ENCODE data around the gene EPHA2.
"Not testable (repeated sequence)": the region's sequence is repeated elsewhere in the genome, so short reads cannot be mapped to it uniquely, and the experiment has no call there.

The EPHA2 gene

DNA sequence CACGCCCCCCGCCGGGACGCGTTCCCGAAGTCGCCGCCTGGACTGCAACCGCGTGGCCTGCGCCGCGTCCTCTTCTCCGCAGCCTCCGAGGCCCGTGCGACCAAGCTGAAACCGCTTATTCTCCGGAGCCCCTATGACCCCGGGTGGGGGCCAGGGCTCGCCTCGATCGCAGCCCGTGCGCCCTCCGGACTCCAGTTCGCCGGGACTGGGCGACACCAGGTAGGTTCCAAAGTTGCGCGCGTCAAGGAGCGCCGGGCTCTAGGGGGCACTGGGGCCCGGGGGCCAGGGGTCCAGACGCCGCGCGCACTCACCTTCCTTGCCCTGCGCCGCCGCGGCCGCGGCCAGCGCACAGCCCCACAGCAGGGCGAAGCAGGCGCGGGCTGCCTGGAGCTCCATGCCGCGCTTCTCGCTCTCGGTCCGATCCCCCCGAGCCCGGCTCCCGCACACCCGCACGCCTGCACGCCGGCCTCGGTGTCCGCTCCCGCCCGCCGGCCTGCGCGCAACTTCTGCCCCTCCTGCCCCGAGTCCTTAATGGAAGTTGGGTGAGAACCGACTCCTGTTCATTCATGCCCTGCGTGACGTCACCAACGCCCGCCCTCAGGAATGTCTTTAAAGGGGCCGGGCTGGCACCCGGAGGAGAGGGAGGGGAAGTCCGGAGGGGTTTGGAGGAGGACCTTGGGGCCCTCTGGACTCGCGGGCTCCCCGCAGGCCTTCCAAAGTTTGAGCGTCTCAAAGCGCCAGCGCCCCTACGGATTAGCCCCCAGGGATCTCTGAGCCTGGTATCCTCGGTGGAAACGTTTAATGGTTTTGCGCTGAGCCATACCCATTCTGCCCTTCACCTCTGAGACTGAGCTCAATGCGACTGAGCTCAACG, at the start of gene EPHA2:
Gene EPHA2 (minus strand): TSS at position 533 of the 874 bp plus-strand sequence. CDS start 137 bp downstream, at position 396.
- peak; percentile 68 for DNase-seq

DNA sequence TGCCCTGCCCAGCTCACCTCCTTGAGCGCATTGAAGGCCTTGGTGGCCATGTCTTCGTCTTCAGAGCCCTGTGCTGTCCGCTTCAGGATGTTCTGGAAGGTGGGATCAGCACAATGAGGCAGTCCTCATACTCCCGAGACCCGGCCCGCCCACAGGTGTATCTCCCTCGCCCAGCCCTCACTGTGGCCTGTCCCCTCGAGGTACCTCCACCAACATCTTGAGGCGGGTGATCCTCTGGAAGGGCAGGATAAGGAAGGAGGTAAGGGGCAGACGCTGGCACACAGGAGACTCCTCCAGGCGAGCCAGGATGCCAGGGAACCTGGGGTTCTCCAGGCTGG, 49.4 kb upstream of the EPHA2 start:
- no peak for DNase-seq

DNA sequence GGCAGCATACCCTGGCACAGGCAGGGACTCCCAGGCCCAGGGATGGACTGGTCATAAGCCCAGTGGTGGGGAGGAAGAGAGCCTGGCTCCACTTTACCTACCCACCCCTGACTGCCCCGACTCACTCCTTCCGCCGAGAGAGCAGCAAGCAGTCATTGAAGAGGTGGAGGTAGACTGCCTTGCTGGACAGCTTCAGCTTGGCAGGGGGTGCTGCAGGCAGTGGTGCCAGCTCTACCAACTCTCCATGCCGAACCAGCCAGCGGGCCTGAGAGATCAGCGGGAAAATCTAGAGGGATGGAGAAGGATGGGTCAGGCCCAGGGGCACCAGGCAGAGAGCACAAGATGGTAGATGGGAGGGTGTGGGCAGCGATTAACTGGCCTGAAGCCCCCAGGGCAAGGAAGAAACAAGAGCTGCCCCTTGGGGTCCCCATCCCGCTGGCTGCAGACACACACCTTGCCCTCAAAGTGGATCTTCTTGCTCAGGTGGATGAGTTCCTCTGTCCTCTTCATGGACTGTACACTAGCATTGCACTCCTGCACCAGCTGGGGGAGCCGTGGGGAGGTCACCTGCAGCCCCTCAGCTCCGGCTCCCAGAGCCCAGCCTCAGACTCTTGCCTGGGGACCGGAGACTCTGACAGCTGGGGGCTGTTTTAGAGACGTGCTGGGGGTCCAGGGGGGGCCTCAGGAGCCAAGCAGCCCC, 48.9 kb upstream of the EPHA2 start:
- no peak for DNase-seq

DNA sequence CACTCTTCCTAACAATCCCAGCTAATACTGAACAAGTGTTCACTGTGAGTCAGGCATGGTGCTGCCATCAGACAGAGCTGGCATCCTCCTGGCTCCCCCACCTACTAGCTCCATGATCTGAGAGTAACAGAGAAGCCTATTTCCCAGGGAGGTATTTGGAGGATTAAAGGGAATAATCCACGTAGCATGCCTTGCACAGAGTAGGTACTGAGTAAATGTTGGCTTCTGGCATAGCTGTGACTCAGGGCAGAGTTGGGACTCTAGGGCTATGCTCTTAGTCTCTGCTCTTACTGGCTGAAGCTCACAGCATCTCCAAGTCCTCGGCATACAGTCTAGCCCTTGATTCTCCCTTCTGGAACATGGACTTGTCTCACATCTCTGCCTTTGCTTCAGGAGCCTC, 48.3 kb upstream of the EPHA2 start:
- DNase-seq, result no peak

DNA sequence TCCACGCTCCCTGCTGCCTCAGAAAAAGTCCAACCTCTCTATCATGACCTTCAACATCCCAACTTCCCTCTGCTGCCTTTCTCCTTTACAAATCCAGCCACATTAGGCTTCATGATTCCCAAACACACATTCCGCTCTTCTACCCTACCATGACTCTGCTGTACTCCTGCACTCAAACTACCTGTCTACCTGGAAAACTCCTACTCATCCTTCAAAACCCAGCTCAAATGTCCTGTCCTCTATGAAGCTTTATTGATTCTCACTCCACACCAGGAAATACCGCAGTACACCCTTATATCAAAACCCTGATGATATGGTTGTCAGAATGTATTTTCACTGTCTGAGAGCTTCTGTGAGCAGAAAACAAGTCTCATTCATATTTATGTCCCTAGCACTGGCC, 47.7 kb upstream of the EPHA2 start:
- DNase-seq, result no peak

DNA sequence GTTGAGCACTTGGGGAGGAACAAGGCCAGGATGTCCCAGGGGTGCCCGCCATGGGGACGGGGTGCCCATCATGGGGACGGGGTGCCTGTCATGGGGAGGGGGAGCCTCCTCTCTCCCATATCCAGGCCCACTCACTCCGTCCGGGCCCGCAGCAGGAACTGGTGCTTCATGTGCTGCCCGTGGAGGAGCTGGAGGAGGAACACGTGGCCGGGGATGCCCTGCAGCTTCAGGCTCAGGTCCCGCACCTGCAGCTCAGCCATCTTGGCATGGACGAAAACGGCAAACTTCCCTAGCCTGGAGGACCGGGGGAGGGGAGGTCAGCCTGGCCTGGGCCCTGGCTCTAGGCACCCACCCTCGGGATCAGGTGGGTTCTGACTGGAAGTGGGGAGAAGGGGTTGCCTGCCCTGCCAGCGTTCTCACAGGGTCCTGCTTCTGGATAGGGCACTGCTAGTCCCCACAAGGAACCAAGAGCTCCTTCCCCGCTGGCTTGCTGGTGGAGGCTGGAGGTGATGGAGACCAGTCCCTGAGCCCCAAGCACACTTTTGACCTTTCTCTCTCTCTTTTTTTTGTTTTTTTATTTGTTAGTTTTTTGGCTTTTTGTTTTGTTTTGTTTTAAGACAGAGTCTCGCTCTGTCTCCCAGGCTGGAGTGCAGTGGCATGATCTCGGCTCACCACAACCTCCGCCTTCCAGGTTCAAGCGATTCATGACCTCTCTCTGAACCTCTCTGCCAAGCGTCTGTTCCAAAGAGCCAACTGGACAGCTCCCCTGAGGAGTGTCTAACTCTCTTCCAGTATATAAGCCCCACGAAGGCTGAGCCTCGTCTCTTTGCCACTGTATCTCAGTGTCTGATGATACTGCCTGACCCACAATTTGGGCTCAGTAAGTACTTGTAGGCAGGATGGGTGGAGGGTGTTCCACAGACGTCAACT, 46.7 kb upstream of the EPHA2 start:
- no peak for DNase-seq

DNA sequence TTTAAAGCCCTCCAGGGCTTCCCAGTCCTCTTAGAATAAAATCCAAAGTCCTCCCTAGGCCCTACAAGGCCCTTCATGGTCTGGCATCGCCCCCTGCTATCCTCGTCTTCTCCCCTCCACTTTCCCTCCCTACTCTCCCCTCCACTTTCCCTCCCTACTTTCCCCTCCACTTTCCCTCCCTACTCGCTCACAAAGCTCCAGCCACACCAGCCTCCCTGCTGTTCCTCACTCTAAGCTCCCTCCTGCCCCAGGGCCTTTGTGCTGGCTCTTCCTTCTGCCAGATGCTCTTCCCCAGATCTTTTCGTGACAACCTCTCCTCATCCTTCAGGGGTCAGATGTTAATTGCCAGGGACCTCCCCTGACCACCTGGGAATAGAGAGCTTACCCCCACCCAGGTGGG, 43.8 kb upstream of the EPHA2 start:
- DNase-seq, result no peak

DNA sequence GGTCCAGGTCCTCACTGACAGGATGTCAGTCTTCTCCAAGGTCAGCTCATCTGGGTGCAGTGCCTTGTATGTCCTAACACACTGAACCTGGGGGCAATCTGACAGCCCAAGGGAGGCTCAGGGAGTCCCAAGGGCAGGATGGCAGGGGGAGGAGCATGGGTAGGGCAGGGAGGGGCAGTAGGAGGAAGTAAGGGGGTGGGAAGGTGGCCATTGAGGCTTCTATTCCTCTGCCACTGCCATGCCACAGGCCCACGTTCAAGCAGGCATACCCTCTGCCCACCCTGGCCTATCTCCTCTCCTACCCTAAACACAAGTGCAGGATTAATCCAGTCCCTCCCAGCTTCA, 43.3 kb upstream of the EPHA2 start:
- no peak for DNase-seq

DNA sequence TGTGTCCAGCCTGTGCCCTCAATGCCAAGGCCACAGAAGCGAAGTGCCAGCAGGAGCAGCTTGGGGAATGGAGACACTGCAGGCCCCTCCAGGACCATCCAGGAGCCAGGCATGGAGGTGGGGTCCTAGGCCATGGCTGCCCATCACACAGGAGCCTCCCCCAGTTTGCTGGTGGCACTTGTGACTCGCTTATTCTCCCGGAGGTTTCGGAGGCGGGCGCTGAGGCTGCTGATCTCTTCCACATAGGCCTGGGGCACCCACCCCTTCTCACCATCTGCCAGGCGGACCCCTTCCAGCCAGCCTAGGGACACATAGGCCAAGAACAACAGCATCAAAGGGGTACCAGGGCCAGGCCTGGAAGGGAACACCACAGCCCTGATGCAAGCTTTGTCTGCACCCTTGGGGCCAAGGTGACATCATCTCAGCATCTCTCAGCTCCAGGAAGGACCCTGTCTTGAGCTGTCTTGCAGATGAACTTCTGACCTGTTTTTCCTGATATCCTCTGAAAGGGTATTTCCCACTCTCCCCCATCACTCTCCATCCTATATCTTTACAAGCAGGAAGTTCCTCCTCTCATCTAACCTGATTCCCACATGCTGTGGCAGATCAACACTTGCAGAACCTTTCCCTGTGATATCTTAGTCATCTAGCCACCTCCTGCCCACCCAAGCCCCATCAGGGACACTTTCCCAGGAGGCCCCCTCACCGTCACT, 42.7 kb upstream of the EPHA2 start:
- DNase-seq, result no peak

DNA sequence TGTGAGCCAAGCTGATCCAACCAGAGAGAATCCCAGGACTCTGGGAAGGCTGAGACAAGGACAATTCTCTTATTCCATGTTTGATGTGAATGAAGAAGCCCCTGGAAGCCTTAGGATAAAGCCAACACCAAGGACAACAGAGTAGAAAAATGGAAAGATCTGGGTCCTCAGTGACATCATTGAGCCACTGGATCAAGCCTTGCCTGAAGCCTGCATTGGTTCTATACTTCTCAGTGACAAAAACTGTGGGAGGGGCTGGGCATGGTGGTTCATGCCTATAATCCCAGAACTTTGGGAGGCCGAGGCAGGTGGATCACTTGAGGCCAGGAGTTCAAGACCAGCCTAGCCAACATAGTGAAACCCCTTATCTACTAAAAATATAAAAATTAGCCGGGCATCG, 41.0 kb upstream of the EPHA2 start:
- no peak for DNase-seq

DNA sequence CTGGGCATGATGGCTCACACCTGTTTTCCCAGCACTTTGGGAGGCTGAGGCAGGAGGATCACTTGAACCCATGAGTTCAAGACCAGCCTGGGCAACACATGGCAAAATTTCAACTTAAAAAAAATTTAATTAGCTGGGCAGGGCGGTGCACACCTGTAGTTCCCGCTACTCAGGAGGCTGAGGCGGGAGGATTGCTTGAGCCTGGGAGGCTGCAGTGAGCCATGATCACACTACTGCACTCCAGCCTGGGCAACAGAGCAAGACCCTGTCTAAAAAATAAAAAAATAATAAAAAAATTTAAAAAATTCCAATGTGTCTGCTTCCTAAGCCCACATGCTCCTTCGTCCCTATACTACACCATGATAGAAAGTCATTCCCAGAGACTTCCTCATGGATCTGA, 40.3 kb upstream of the EPHA2 start:
- DNase-seq, result not testable (repeated sequence)

DNA sequence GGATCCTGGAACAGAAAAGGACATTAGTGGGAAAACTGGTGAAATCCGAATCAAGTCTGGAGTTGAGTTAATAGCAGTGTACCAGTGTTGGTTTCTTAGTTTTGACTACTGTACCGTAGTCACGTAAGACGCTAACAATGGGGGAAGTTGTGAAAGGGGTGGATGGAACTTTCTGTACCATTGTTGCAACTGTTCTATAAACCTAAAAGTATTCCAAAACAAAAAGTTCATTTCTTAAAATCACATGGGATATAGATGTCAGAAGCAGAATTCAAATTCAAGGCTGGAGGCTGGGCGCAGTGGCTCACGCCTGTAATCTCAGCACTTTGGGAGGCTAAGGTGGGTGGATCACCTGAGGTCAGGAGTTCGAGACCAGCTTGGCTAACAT, 39.6 kb upstream of the EPHA2 start:
- DNase-seq, result no peak

DNA sequence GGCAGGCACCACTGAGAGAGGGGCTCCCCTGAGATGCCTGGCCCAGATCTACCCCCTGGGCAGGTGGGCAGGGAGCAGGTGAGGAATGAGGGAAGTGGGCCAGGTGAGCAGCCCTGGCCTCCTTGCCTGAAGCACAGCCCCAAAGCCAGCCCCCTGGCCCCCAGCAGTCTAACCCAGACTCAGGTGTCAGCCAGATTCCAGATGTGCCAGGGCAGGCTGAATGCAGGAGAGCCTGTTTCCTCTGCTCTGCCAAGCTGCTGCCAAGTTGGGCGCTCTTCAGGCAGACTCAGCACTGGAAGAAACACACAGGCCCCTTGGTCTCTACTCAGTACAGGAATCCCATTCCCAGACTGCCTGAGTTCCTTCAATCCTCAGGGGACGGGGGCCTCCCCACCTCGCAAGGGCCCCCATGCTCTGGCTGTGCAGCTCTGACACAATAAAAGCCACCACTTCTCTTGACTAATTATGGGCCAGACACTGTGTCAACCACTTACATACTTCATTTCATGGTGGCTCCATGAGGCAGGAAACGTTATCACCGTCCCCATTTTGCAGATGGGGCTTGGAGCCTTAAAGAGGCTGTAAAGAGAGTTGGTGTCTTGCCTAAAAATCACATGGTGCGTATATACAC, 36.2 kb upstream of the EPHA2 start:
- DNase-seq, result no peak

DNA sequence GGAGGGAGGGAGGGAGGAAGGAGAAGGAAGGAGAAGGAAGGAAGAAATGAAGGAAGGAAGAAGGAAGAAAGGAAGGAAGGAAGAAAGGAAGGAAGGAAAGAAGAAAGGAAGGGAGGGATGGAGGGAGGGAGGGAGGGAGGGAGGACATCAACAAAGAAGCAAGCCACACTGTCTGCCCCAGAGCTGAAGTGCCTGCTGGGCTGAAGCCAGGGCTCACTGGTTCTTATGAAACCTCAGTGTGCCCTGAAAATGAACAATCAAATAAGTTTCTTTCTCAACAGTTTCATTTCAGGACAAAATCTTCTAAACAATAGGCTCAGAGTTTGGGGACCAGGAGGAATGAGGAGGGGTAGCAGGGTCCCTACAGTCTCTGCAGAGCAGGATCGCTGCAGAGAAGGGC, 35.4 kb upstream of the EPHA2 start:
- no peak for DNase-seq

DNA sequence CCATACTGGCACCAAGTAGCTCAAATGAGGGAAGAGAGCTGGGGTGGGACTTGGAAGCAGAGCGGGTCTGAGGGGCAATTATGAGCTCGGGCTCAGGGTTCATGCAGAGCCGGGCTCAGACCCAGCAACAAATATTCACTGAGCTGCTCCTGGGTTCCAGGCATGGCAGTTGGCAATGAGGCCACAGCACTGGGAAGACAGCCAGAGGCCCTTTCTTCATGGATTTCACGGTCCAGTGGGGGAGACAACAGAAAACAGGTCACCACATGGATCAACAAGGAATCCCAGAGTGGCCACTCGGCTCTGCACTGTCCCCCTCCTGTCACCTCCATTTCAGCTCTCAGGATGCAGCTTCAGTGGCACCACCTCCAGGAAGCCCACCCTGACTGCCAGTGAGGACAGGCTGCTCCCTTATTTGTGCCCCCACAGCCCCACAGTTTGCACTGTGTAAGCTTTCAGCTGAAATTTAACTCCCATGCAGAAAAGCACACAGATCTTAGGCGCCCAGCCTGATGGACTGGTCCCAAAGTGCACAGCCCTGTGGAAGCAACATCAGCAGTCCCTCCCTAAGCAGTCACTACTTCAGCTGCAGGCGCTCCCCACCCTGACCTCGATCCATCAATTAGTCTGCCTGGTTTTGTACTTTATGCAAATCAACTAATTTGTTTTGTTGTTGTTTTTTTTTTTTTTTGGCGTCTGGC, 34.2 kb upstream of the EPHA2 start:
- no peak for DNase-seq

DNA sequence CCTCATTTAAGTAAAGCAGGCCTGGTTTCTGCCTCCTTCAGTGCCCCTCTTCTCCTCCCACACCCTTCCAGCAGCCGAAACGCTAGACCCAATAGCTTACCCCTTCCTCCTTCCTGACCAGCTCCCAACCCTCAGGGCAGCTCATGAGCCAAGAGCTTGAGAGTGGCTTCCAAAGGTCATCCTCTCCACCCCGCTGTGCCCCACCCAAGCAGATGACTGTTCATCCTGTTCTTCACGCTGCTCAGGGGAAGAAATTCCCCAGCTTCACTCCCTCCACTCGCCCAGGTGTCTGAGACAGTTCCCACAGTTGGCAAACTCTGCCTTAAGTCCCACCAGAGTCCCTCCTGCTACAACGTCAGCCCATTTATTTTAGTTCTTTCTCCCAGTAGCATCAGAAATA, 33.1 kb upstream of the EPHA2 start:
- no peak for DNase-seq

DNA sequence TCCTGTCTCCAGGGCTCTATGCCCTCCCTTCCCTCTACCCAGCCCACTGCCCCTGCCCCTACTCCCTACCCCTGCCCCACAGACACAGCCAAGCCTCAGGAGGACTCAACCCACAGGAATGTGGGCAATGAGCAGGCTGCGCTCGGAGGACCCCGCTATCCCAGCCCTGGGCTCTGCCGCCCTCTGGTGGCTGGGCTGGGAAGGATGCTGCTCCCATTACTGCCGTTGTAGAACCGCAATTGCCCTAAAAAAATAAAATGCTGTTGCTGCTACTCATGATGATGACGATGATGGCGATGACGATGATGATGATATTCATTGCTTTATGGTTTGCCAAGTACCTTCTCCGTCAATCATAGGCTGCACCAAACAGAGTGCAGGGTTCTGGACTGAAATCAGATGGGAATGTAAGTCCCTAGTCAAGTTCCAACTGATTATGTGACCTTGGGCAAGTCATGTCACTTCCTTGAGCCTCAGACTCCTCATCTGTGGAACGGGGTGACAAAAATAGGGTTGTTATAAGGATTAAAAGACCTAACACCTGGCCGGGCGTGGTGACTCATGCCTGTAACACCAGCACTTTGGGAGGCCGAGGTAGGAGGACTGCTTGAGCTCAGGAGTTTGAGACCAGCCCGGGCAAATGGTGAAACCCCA, 32.0 kb upstream of the EPHA2 start:
- DNase-seq, result peak; percentile 66

DNA sequence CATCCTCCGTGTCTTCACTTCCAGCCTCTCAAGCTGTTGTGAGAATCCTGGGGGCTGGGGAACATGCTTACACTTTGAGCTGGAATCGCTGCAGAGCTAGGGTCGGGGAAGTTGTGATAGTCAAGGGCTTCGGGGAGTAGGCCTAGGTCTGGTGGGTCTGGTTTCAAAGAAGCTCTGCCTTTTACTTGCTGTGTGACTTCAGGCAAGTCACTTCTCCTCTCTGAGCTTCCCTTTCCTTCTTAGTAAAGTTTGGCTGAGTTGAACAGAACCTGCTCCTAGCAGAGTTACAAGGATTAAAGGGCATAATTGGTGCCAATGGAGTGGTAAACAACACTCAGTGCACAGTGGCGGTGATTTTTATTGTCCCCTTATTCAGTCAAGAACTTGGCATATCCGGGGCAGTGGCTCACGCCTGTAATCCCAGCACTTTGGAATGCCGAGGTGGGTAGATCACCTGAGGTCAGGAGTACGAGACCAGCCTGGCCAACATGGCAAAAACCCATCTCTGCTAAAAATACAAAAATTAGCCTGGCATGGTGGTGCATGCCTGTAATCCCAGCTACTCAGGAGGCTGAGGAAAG, 30.9 kb upstream of the EPHA2 start:
- DNase-seq, result no peak

DNA sequence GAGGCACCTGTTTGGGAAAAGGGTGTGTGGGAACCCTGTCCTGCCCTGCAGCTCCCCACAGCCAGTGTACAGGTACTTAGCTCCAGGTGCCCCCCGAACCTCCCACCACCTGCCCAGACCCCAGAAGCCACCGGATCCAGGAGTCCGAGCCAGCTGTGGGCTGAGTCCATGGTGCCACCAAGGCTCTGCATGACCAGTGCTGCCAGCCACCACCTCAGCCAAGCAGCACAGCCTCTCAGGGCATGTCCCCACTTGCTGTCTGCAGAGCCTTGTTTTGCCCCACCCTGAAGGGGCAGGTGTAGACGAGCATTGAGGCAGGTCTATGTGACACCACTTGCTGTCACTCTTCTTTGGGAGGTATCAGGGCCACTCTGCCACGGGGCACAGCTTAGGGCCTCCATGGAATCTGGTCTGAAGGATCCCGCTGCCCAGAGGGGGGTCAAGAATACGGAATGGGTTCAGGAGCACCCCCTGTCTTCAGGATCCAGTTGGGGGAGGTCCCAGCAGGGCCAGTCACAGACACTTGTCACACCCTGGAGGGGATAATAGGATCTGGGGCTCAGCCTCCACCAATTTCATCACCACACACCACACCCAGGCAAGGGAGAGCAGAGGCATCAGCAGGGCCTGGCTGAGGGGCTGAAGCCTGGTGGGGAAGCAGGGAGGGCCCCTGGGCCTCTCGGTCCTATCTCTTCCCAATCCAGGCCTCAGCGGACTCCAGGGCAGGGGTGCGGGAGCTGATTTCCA, 28.9 kb upstream of the EPHA2 start:
- DNase-seq, result no peak

All from HCEC 1CT (cell line).